Left ventricle myocardium inferior (tissue), 1 donor: ENCODE data around the gene ADAM15. TPM values are rescaled to one million over a fixed set of nuclear protein-coding genes. Genes with fewer than 3 reads are reported as not detected.

Source experiments
- DNase-seq: peaks from one replicate; pipeline ENCODE4 v3.0.0-alpha.2; 2020
- H3K27ac ChIP-seq: fragments of 200-600 bp; replicated peaks from 2 replicates; pipeline ENCODE4 v1.8.0; 2021
- H3K27me3 ChIP-seq: fragments of 200-600 bp; 2 replicates; pipeline ENCODE4 v1.8.0; 2021; ENCODE audit warnings: low read depth
- H3K36me3 ChIP-seq: fragments of 200-600 bp; 2 replicates; pipeline ENCODE4 v1.8.0; 2021
- H3K4me1 ChIP-seq: fragments of 200-600 bp; 2 replicates; pipeline ENCODE4 v1.8.0; 2021
- H3K4me3 ChIP-seq: fragments of 200-600 bp; 2 replicates; pipeline ENCODE4 v1.8.0; 2021; ENCODE audit warnings: mild to moderate bottlenecking, moderate library complexity
- H3K9me3 ChIP-seq: fragments of 200-600 bp; replicated peaks from 2 replicates; pipeline ENCODE4 v1.8.0; 2021
- CTCF ChIP-seq: fragments of 200-600 bp; IDR thresholded peaks from 2 replicates; pipeline ENCODE4 v1.8.0; 2021; ENCODE audit warnings: antibody characterized with exemption, mild to moderate bottlenecking, borderline replicate concordance
- intact Hi-C: fragments of 100-400 bp; cut with micrococcal nuclease; formaldehyde crosslinking; loops from one replicate; pipeline ENCODE4 v1.11.0; 2022
- total RNA-seq: library from RNA; stranded (reverse); fragmentation: NEBNext Ultra II Directional; extraction: Animal tissue kit (Norgen Biotek cat#: 25700); gene quantifications from one replicate; pipeline ENCODE4 v1.2.1, GENCODE V29; 2021
- donor health status: DM: no; HTN: yes; CAD: no; lungs with severe emphysema.

Gene ADAM15
- total RNA-seq, 1 donor from 2014 or later, result 82.1 TPM

DNA sequence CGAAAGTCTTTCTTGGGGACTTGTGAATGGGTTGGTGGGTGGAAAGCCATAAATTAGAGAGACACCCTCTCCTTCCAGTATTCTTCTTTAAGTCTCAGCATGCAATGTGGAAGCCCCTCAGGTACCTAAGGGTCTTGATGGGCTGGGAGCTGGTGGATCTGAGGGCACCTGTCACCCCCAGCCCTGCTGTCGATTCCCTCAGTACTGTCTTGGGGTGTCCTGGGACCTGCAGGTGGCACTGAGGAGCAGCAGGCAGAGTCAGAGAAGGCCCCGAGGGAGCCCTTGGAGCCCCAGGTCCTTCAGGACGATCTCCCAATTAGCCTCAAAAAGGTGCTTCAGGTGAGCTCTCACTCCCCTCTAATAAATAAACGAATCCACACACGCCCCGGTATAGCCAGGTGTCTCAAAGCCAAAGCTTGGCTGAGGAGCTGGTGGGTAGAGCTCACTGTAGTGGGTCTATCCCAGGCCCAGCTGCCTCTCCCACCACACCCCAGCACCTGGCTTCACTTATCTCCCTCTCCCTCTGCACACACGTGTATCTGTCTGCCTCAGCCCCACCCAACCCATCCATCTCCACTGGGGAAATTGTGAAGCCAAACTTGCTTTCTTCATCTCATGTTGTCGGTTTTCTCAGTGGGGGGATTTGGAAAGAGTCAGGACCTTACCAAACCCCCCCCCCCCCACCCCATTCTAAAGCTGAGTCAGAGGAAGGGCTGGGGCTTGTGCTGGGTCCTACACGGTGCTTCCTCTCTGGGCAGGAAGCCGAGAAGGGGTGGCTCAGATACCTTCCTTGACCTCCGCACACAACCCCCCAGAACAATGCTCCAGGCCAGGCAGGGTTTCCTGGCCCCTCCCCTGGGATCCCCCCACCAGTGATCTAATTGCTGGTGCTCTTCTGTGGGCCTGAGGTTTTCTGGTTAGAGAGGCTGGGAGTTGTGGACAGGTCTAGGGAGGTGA lies 1.6 kb downstream of the ADAM15 start:
- intact Hi-C loops, result no loop called here
- no peaks in the 10 kb centered on the region for H3K27me3 ChIP-seq
- no peak for TF ChIP-seq CTCF

DNA sequence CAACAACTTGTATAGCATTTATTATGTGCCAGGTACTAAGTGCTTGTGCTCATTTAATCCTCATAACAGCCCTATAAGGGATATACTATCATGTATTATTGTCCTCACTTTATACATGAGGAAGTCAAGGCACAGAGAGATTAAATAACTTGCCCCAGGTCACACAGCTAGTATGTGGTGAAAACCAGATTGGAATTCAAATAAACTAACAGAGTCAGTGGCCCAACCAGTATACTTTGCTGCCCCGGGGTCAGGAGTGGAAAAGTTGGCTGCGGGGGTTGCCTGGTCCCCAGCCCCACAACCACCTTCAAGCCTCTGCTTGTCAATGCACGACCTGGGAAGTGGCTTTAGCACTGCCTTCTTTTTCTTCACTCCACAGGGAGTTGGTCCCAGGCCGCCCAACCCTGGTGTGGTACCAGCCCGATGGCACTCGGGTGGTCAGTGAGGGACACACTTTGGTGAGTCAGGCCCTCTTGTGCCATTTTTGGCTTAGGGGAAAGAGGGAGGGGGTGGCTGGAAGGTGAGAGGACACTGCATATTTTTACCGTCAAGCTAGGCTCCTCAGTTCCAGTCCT lies 2.5 kb downstream of the ADAM15 start:
- H3K4me3 ChIP-seq, result peak overlapping the region; percentile 80
- peaks cover 55% of the 10 kb centered on the region for H3K36me3 ChIP-seq
- TF ChIP-seq CTCF, result no peak
- peak overlapping the region; percentile 98 for H3K27ac ChIP-seq
- DNase-seq, result no peak
- no peaks in the 10 kb centered on the region for H3K9me3 ChIP-seq
- H3K27me3 ChIP-seq, result no peaks in the 10 kb centered on the region
- intact Hi-C loops, result no loop called here
- H3K4me1 ChIP-seq, result peaks cover 65% of the 10 kb centered on the region

More for the DNA sequence above, 1.6 kb downstream of the ADAM15 start:
- Histone ChIP-seq H3K4me3 (peak overlapping the region; percentile 80), H3K4me1 (peaks cover 62% of the 10 kb centered on the region), H3K36me3 (peaks cover 46% of the 10 kb centered on the region), H3K27ac (peak overlapping the region; percentile 98), H3K9me3 (no peaks in the 10 kb centered on the region)
- DNase-seq, result peak; percentile 67

- Histone ChIP-seq H3K4me3 (no peak overlapping the region), H3K9me3 (no peaks in the 10 kb centered on the region), H3K36me3 (peaks cover 83% of the 10 kb centered on the region), H3K27ac (no peak overlapping the region), H3K4me1 (peaks cover 57% of the 10 kb centered on the region), H3K27me3 (no peaks in the 10 kb centered on the region)
- no peak for TF ChIP-seq CTCF
- DNase-seq, result no peak
- intact Hi-C loops, result no loop called here
Measured at GRCh38 chr1:155057104-155057503, 6.0 kb downstream of the ADAM15 start.

GRCh38 chr1:155057788-155058211 lies 6.7 kb downstream of the ADAM15 start:
- peaks cover 83% of the 10 kb centered on the region for H3K36me3 ChIP-seq
- H3K4me3 ChIP-seq, result no peak overlapping the region
- H3K4me1 ChIP-seq, result peaks cover 57% of the 10 kb centered on the region
- no peak overlapping the region for H3K27ac ChIP-seq
- TF ChIP-seq CTCF, result peak; percentile 14
- no peaks in the 10 kb centered on the region for H3K9me3 ChIP-seq
- no peak for DNase-seq
- no peaks in the 10 kb centered on the region for H3K27me3 ChIP-seq
- intact Hi-C loops, result no loop called here

GRCh38 chr1:155060736-155061135 lies 9.6 kb downstream of the ADAM15 start:
- intact Hi-C loops, result no loop called here
- peaks cover 57% of the 10 kb centered on the region for H3K36me3 ChIP-seq
- peaks cover 50% of the 10 kb centered on the region for H3K4me1 ChIP-seq
- H3K27ac ChIP-seq, result no peak overlapping the region
- H3K27me3 ChIP-seq, result no peaks in the 10 kb centered on the region
- no peak for DNase-seq
- no peak overlapping the region for H3K4me3 ChIP-seq
- no peaks in the 10 kb centered on the region for H3K9me3 ChIP-seq
- no peak for TF ChIP-seq CTCF
